GM21723 (cell line): ENCODE measurements around the gene KCNJ4.

Experiments
- ATAC-seq: cut with Tn5 transposase; IDR thresholded peaks from one replicate; pipeline ENCODE4 v1.9.1; 2021; ENCODE audit warnings: mild to moderate bottlenecking, moderate library complexity; ENCODE audit not compliant: unreplicated experiment

Gene KCNJ4

GRCh38 chr22:38432264-38432663, 22.7 kb downstream of the KCNJ4 start:
- no peak for ATAC-seq

GRCh38 chr22:38431266-38432010, 23.6 kb downstream of the KCNJ4 start:
- no peak for ATAC-seq

GRCh38 chr22:38429499-38430068, 25.4 kb downstream of the KCNJ4 start:
- no peak for ATAC-seq

- no peak for ATAC-seq
Measured at GRCh38 chr22:38428714-38429113, 26.3 kb downstream of the KCNJ4 start.

- no peak for ATAC-seq
Measured at GRCh38 chr22:38427940-38428339, 27.1 kb downstream of the KCNJ4 start.

- no peak for ATAC-seq
Measured at GRCh38 chr22:38427465-38427864, 27.5 kb downstream of the KCNJ4 start.

GRCh38 chr22:38426628-38427027, 28.4 kb downstream of the KCNJ4 start:
- no peak for ATAC-seq

- ATAC-seq = no peak
Measured at GRCh38 chr22:38424525-38425080, 30.4 kb downstream of the KCNJ4 start.

- ATAC-seq = no peak
Measured at GRCh38 chr22:38423512-38424503, 31.2 kb downstream of the KCNJ4 start.

GRCh38 chr22:38422611-38423511, 32.1 kb downstream of the KCNJ4 start:
- no peak for ATAC-seq

GRCh38 chr22:38420734-38421133, 34.3 kb downstream of the KCNJ4 start:
- ATAC-seq = no peak

- ATAC-seq = no peak
Measured at GRCh38 chr22:38419858-38420160, 35.2 kb downstream of the KCNJ4 start.

GRCh38 chr22:38419121-38419857, 35.7 kb downstream of the KCNJ4 start:
- ATAC-seq = no peak

- no peak for ATAC-seq
Measured at GRCh38 chr22:38418589-38418988, 36.4 kb downstream of the KCNJ4 start.

GRCh38 chr22:38417252-38418060, 37.5 kb downstream of the KCNJ4 start:
- no peak for ATAC-seq

- no peak for ATAC-seq
Measured at GRCh38 chr22:38416621-38417251, 38.3 kb downstream of the KCNJ4 start.

- no peak for ATAC-seq
Measured at GRCh38 chr22:38415561-38416321, 39.3 kb downstream of the KCNJ4 start.

- no peak for ATAC-seq
Measured at GRCh38 chr22:38415046-38415445, 40.0 kb downstream of the KCNJ4 start.
